CD4-positive, alpha-beta memory T cell (primary cell): ENCODE data around the gene PRELID1. TPM values are rescaled to one million over a fixed set of nuclear protein-coding genes. Genes with fewer than 3 reads are reported as not detected.

Experiments used
- CTCF ChIA-PET: fragments of 350-600 bp; sonication (Branson Sonifier 250); formaldehyde crosslinking; loops from one replicate; lab custom pipeline; 2021; ENCODE audit warnings: inconsistent platforms; ENCODE audit not compliant: partially characterized antibody; lab: Charles Lee
- POLR2A ChIA-PET: fragments of 350-600 bp; sonication (Branson Sonifier 250); formaldehyde crosslinking; loops from one replicate; lab custom pipeline; 2021; ENCODE audit not compliant: partially characterized antibody; lab: Charles Lee
- DNase-seq, 5 donors: peaks; one replicate each; pipeline versions ENCODE4 v3.0.0 to v3.0.0-alpha.2; 2020 to 2022; ENCODE audit warnings: mixed read lengths in 1 of 5
- H3K27ac ChIP-seq: one replicate; pipeline ENCODE4 v1.7.0; 2013; ENCODE audit warnings: low read depth, low read length
- H3K27me3 ChIP-seq: 2 replicates; pipeline ENCODE4 v1.7.0; 2013; ENCODE audit warnings: mild to moderate bottlenecking, low read length, moderate library complexity; ENCODE audit not compliant: insufficient read depth
- H3K36me3 ChIP-seq: 2 replicates; pipeline ENCODE4 v1.7.0; 2013; ENCODE audit warnings: mild to moderate bottlenecking, low read length, moderate library complexity; ENCODE audit not compliant: insufficient read depth
- H3K4me1 ChIP-seq: 2 replicates; pipeline ENCODE4 v1.7.0; 2013; ENCODE audit warnings: mild to moderate bottlenecking, low read length, moderate library complexity; ENCODE audit not compliant: insufficient read depth
- H3K4me3 ChIP-seq, 2 donors: one replicate each; pipeline ENCODE4 v1.7.0; 2013; ENCODE audit warnings: low read length in 2 of 2, mild to moderate bottlenecking in 1 of 2
- H3K9me3 ChIP-seq, 2 donors: one replicate each; pipeline ENCODE4 v1.7.0; 2013; ENCODE audit warnings: low read length in 2 of 2, control low read depth in 1 of 2; ENCODE audit not compliant: control insufficient read depth in 1 of 2
- H3K27ac Mint-ChIP-seq, 7 donors: one replicate each; pipeline ENCODE4 v1.8.0; 2020 to 2021; ENCODE audit warnings: mixed read lengths in 7 of 7, mild to moderate bottlenecking in 6 of 7, inconsistent platforms in 3 of 7, moderate library complexity in 3 of 7
- H3K27me3 Mint-ChIP-seq, 2 donors: one replicate each; pipeline ENCODE4 v1.8.0; 2020 to 2021; ENCODE audit warnings: mixed read lengths in 2 of 2
- H3K36me3 Mint-ChIP-seq, 2 donors: one replicate each; pipeline ENCODE4 v1.8.0; 2020 to 2021; ENCODE audit warnings: mixed read lengths in 2 of 2, inconsistent platforms in 1 of 2, mild to moderate bottlenecking in 1 of 2
- H3K4me1 Mint-ChIP-seq, 4 donors: one replicate each; pipeline ENCODE4 v1.8.0; 2020 to 2021; ENCODE audit warnings: mixed read lengths in 4 of 4, mild to moderate bottlenecking in 1 of 4
- H3K4me3 Mint-ChIP-seq, 8 donors: one replicate each; pipeline ENCODE4 v1.8.0; 2020 to 2021; ENCODE audit warnings: mixed read lengths in 8 of 8, mild to moderate bottlenecking in 7 of 8, moderate library complexity in 6 of 8, inconsistent platforms in 3 of 8
- H3K9me3 Mint-ChIP-seq, 8 donors: one replicate each; pipeline ENCODE4 v1.8.0; 2020 to 2021; ENCODE audit warnings: mixed read lengths in 8 of 8, mild to moderate bottlenecking in 5 of 8, inconsistent platforms in 3 of 8, moderate library complexity in 1 of 8
- intact Hi-C: fragments of 100-400 bp; cut with micrococcal nuclease; formaldehyde crosslinking; loops from one replicate; pipeline ENCODE4 v1.15.1; 2023
- polyA plus RNA-seq, 2 donors: library from polyadenylated mRNA; unstranded; fragments of 300-500 nt; fragmentation: Illumina TruSeq; gene quantifications; one replicate each; pipeline ENCODE4 v1.2.3, GENCODE V29; 2021
- total RNA-seq, 2 experiments: library from RNA; stranded (reverse); gene quantifications; one replicate each; pipeline ENCODE4 v1.2.3, GENCODE V29; 2021

PRELID1 gene
- total and polyA plus RNA-seq, 4 experiments from 2014 or later, result 70.9 to 229 (median 140) TPM

DNA sequence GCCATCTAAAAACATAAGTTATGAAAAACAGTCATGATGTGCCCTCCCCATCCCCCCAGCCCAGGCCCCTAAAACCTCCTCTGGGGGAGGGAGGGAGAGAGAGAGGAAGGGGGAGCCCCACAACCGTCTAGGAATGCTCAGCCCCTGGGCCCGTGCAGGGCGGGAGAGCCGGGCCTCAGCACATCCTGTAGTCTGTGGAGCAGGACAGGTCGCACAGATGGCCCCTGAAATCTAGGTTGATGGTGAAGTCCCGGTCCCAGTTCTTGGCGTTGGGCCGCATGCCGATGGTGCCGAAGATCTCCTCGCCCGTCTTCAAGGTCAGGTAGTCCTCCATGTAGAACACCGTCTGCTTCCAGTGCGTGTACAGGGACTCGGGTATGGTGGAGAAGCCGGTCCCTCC is 38.2 kb upstream of the PRELID1 start:
- peaks cover 53% of the 10 kb centered on the region for H3K36me3 ChIP-seq
- Mint-ChIP-seq H3K27me3 (no peaks in the 10 kb centered on the region), H3K4me1 (peaks cover 0 to 4% (median 2%) of the 10 kb centered on the region in 4 donors), H3K27ac (no peak overlapping the region), H3K4me3 (no peak overlapping the region), H3K9me3 (no peaks in the 10 kb centered on the region), H3K36me3 (peaks cover 54 to 81% of the 10 kb centered on the region in 2 donors)
- no peak overlapping the region for H3K4me3 ChIP-seq
- no peaks in the 10 kb centered on the region for H3K27me3 ChIP-seq
- H3K9me3 ChIP-seq, result no peaks in the 10 kb centered on the region
- intact Hi-C loops, result no loop called here
- no peak overlapping the region for H3K27ac ChIP-seq
- H3K4me1 ChIP-seq, result no peaks in the 10 kb centered on the region
- ChIA-PET CTCF (interaction anchor here (2.9 kb wide), 1 partner anchor 152 kb away, joined by 14 read pairs; no protein-coding TSS in a partner anchor), POLR2A (interaction anchor here (0.6 kb wide), 1 partner anchor 232 kb away, joined by 3 read pairs; the partner anchor contains the start of gene PDLIM7)
- no peak for DNase-seq

DNA sequence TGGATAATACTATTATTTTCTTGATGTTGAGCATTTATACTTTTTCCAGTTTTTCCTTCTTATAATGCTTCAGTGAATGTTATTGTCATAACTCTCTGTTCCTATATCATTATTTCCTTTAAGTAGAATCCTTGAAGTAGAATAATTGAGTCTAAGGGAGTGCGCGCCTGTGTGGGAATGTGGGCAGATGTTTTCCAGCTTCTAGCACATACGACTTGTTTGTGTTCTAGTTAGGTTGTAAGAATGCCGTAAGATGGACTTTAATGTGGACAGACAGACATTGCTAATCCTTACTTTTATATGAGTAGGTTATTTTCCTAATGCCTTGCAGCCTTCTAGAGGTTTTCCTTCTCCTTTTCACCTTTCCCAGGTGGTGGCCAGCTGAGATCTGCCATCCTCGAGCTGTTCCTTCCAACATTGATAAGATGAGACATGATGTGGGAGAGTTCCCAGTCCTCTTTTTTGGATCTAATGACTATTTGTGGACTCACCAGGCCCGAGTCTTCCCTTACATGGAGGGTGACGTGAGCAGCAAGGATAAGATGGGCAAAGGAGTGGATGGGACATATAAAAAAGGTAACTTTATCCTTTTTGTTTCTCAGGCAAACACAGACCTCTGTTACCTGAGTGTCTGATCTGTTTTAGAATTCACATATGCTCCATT is 34.2 kb upstream of the PRELID1 start:
- H3K27me3 ChIP-seq, result no peaks in the 10 kb centered on the region
- CTCF ChIA-PET, result interaction anchor here (2.8 kb wide), 1 partner anchor 156 kb away, joined by 12 read pairs; no protein-coding TSS in a partner anchor
- H3K36me3 ChIP-seq, result peaks cover 70% of the 10 kb centered on the region
- Mint-ChIP-seq H3K36me3 (peaks cover 67 to 77% of the 10 kb centered on the region in 2 donors), H3K4me3 (no peak overlapping the region), H3K4me1 (peaks cover 0 to 4% (median 2%) of the 10 kb centered on the region in 4 donors), H3K27me3 (no peaks in the 10 kb centered on the region), H3K27ac (peak overlapping the region in 1 of 7 donors; percentile 20), H3K9me3 (no peaks in the 10 kb centered on the region)
- no peak overlapping the region for H3K27ac ChIP-seq
- no peaks in the 10 kb centered on the region for H3K9me3 ChIP-seq
- H3K4me1 ChIP-seq, result no peaks in the 10 kb centered on the region
- intact Hi-C loops, result no loop called here
- POLR2A ChIA-PET, result no interaction called here
- H3K4me3 ChIP-seq, result no peak overlapping the region
- DNase-seq, result no peak

DNA sequence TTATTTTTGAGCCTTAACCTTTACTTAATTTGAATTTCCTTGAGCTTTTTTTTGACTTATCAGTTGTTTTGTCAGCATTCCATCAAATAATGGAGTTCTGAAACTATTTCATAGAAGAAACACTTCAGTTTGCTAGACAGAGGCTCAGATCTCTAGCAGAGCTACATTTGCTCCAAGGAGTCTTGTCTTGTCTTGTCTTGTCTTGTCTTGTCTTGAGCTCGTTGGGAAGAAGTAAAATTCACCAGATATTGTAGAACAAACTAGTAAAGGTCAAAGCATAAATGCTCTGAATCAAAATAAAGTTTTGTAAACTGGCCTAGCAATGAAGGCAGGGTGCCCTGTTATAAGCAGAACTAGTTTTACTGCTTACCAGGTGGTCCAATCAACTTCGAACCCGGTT is 33.6 kb upstream of the PRELID1 start:
- Mint-ChIP-seq H3K4me1 (peaks cover 0 to 4% (median 2%) of the 10 kb centered on the region in 4 donors), H3K27ac (peak overlapping the region in 1 of 7 donors; percentile 32), H3K27me3 (no peaks in the 10 kb centered on the region), H3K9me3 (no peaks in the 10 kb centered on the region), H3K36me3 (peaks cover 69 to 76% of the 10 kb centered on the region in 2 donors), H3K4me3 (no peak overlapping the region)
- intact Hi-C loops, result no loop called here
- H3K4me1 ChIP-seq, result no peaks in the 10 kb centered on the region
- H3K4me3 ChIP-seq, result no peak overlapping the region
- no peaks in the 10 kb centered on the region for H3K27me3 ChIP-seq
- ChIA-PET POLR2A (no interaction called here), CTCF (interaction anchor here (1.3 to 2.8 kb wide), 2 partner anchors 39 to 156 kb away, joined by 6 to 12 read pairs; no protein-coding TSS in a partner anchor)
- peaks cover 73% of the 10 kb centered on the region for H3K36me3 ChIP-seq
- no peaks in the 10 kb centered on the region for H3K9me3 ChIP-seq
- H3K27ac ChIP-seq, result no peak overlapping the region
- no peak for DNase-seq

DNA sequence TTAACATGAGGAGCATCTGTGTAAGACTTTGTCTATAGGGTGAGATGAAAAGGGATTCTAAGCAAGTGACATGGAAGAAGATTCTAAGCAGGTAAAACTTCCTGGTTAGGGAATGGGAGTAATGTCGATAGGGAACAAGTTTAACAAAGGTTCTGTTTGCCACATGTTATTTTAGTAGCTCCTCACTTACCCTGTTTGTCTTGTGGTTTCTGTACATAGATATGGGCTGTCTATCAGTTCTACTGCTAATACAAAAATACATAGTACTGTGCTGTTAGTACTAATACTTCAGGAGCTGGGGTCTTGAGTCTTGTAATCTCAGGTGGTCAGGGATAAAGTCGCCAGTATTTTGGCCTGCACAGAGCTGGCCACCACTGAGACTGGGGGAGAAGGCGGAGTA is 32.9 kb upstream of the PRELID1 start:
- intact Hi-C loops, result no loop called here
- POLR2A ChIA-PET, result no interaction called here
- H3K27ac ChIP-seq, result no peak overlapping the region
- H3K36me3 ChIP-seq, result peaks cover 70% of the 10 kb centered on the region
- Mint-ChIP-seq H3K36me3 (peaks cover 70 to 73% of the 10 kb centered on the region in 2 donors), H3K4me3 (no peak overlapping the region), H3K27ac (peak overlapping the region in 4 of 7 donors; percentile 44 to 73 (median 59)), H3K27me3 (no peaks in the 10 kb centered on the region), H3K4me1 (peaks cover 0 to 4% (median 2%) of the 10 kb centered on the region in 4 donors), H3K9me3 (no peaks in the 10 kb centered on the region)
- CTCF ChIA-PET, result interaction anchor here (1.3 to 2.8 kb wide), 2 partner anchors 39 to 157 kb away, joined by 6 to 12 read pairs; no protein-coding TSS in a partner anchor
- no peak for DNase-seq
- H3K27me3 ChIP-seq, result no peaks in the 10 kb centered on the region
- H3K4me3 ChIP-seq, result no peak overlapping the region
- no peaks in the 10 kb centered on the region for H3K4me1 ChIP-seq
- H3K9me3 ChIP-seq, result no peaks in the 10 kb centered on the region

DNA sequence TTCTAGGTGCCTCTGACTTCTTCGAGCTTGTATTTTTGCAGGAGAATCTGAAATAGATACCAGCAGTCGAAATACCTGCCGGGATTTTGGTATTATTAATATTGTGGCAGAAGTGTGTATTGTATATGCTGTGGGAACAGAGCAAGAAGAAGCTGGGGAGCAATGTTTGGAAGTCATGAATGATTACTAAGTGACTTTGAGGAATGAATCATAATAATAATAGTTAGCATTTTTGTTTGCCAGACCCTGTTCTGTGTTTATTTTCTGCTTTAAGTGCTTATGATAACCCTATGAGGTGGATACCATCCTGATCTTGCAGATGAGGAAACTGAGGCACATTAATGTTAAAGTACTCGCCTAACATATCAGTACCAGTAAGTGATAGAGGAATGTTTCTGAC is 32.5 kb upstream of the PRELID1 start:
- no peak overlapping the region for H3K4me3 Mint-ChIP-seq
- Histone ChIP-seq H3K36me3 (peaks cover 69% of the 10 kb centered on the region), H3K27ac (no peak overlapping the region), H3K9me3 (no peaks in the 10 kb centered on the region), H3K4me1 (no peaks in the 10 kb centered on the region), H3K27me3 (no peaks in the 10 kb centered on the region), H3K4me3 (no peak overlapping the region)
- intact Hi-C loops, result no loop called here
- peak overlapping the region in 1 of 7 donors; percentile 47 for H3K27ac Mint-ChIP-seq
- CTCF ChIA-PET, result interaction anchor here (1.3 to 2.8 kb wide), 2 partner anchors 38 to 158 kb away, joined by 6 to 12 read pairs; no protein-coding TSS in a partner anchor
- DNase-seq, result no peak
- POLR2A ChIA-PET, result no interaction called here
- no peaks in the 10 kb centered on the region for H3K27me3 Mint-ChIP-seq
- peaks cover 0 to 4% (median 2%) of the 10 kb centered on the region in 4 donors for H3K4me1 Mint-ChIP-seq
- no peaks in the 10 kb centered on the region for H3K9me3 Mint-ChIP-seq
- peaks cover 65 to 71% of the 10 kb centered on the region in 2 donors for H3K36me3 Mint-ChIP-seq

DNA sequence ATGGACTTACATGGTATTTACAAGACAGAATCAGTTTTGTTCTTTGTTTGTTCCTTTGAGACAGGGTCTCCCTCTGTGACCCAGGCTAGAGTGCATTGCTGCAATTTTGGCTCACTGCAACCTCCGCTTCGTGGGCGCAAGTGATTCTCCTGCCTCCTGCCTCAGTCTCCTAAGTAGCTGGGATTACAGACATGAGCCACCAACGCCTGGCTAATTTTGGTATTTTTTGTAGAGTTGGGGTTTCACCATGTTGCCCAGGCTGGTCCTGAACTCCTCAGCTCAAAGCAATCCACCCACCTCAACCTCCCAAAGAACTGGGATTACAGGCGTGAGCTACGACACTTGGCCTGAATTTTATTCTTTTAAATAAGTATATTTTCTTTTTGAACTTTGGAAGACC is 27.7 kb upstream of the PRELID1 start:
- H3K36me3 ChIP-seq, result peaks cover 52% of the 10 kb centered on the region
- H3K4me1 Mint-ChIP-seq, result peaks cover 0 to 6% (median 3%) of the 10 kb centered on the region in 4 donors
- H3K27ac ChIP-seq, result no peak overlapping the region
- no peak overlapping the region for H3K27ac Mint-ChIP-seq
- H3K4me3 ChIP-seq, result no peak overlapping the region
- CTCF ChIA-PET, result interaction anchor here (2.2 kb wide), 1 partner anchor 162 kb away, joined by 7 read pairs; no protein-coding TSS in a partner anchor
- H3K36me3 Mint-ChIP-seq, result peaks cover 46 to 64% of the 10 kb centered on the region in 2 donors
- no peaks in the 10 kb centered on the region for H3K9me3 Mint-ChIP-seq
- intact Hi-C loops, result no loop called here
- no peak overlapping the region for H3K4me3 Mint-ChIP-seq
- no peaks in the 10 kb centered on the region for H3K27me3 Mint-ChIP-seq
- POLR2A ChIA-PET, result no interaction called here
- no peaks in the 10 kb centered on the region for H3K9me3 ChIP-seq
- DNase-seq, result no peak
- H3K4me1 ChIP-seq, result no peaks in the 10 kb centered on the region
- no peaks in the 10 kb centered on the region for H3K27me3 ChIP-seq

DNA sequence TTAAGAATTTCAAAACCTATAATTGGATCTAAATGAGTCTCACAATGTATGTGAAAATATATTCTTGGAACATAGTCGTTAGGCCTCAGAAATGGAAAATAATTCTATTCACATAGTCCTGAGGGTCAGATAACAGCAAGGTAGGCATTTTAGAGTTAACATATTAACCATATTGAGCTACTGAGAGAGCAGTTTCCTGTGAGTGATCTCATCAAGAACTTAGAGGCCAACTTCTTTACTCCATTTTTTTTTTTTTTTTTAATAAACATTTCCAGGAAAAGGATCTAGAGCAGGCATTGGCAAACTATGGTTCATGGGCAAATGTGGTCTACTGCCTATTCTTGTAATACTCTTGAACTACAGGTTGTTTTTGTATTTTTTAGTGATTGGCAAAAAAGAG is 26.7 kb upstream of the PRELID1 start:
- Histone ChIP-seq H3K9me3 (no peaks in the 10 kb centered on the region), H3K4me3 (no peak overlapping the region), H3K4me1 (no peaks in the 10 kb centered on the region), H3K27me3 (no peaks in the 10 kb centered on the region), H3K27ac (no peak overlapping the region), H3K36me3 (peaks cover 48% of the 10 kb centered on the region)
- peak overlapping the region in 2 of 7 donors; percentile 59 to 66 for H3K27ac Mint-ChIP-seq
- peaks cover 46 to 62% of the 10 kb centered on the region in 2 donors for H3K36me3 Mint-ChIP-seq
- intact Hi-C loops, result no loop called here
- ChIA-PET CTCF (interaction anchor here (0.7 to 2.2 kb wide), 3 partner anchors 31 to 221 kb away, joined by 3 to 7 read pairs (median 3); no protein-coding TSS in a partner anchor), POLR2A (interaction anchor here (0.6 kb wide), 2 partner anchors 143 to 161 kb away, joined by 4 to 5 read pairs; no protein-coding TSS in a partner anchor)
- H3K4me1 Mint-ChIP-seq, result peaks cover 0 to 6% (median 3%) of the 10 kb centered on the region in 4 donors
- DNase-seq, result no peak
- H3K4me3 Mint-ChIP-seq, result no peak overlapping the region
- no peaks in the 10 kb centered on the region for H3K9me3 Mint-ChIP-seq
- no peaks in the 10 kb centered on the region for H3K27me3 Mint-ChIP-seq
